ENCODE measurements around the gene TANC2. TPM values are rescaled to one million over a fixed set of nuclear protein-coding genes. Genes with fewer than 3 reads are reported as not detected.

Gene TANC2
- total RNA-seq, 2 donors from 2014 or later: 8.0 to 193 TPM

DNA sequence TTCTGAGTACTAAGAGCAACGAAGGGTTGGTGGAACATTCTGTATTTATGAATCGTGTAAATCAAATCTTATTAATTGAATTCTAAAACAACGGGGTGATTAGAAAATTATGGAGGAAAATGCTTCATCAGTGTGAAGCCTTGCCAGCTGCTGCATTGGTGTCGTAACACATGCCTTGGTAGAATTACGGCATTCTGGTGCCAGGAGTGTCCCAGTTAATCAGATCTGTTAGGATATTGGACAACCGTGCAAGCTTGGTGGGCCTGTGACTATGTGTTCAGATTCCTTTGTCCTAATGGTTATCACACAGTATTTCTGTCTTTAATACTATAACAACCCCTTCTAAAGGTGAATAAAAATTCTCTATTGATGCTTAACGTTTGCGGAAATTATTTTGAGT is 44.2 kb upstream of the TANC2 start:
- intact Hi-C loops (cut with DNase I): no loop called here
- Histone ChIP-seq H3K27me3 (replicated peaks; ENCODE audit: insufficient read depth) (no peaks in the 10 kb centered on the region), H3K36me3 (no peaks in the 10 kb centered on the region), H3K27ac (no peak overlapping the region), H3K9me3 (no peaks in the 10 kb centered on the region), H3K4me3 (no peak overlapping the region), H3K4me1 (replicated peaks) (no peaks in the 10 kb centered on the region)
- TF ChIP-seq, protein P1, sequence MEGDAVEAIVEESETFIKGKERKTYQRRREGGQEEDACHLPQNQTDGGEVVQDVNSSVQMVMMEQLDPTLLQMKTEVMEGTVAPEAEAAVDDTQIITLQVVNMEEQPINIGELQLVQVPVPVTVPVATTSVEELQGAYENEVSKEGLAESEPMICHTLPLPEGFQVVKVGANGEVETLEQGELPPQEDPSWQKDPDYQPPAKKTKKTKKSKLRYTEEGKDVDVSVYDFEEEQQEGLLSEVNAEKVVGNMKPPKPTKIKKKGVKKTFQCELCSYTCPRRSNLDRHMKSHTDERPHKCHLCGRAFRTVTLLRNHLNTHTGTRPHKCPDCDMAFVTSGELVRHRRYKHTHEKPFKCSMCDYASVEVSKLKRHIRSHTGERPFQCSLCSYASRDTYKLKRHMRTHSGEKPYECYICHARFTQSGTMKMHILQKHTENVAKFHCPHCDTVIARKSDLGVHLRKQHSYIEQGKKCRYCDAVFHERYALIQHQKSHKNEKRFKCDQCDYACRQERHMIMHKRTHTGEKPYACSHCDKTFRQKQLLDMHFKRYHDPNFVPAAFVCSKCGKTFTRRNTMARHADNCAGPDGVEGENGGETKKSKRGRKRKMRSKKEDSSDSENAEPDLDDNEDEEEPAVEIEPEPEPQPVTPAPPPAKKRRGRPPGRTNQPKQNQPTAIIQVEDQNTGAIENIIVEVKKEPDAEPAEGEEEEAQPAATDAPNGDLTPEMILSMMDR (IDR thresholded peaks at IDR 0.05): no peak
- TF ChIP-seq POLR2A (IDR thresholded peaks at IDR 0.05): no peak
- TF ChIP-seq POLR2AphosphoS5 (IDR thresholded peaks at IDR 0.05): no peak
- no peak for DNase-seq (ENCODE audit: low spot score)
- WGBS: 83% methylated on average over 8 of the region's 8 CpGs

DNA sequence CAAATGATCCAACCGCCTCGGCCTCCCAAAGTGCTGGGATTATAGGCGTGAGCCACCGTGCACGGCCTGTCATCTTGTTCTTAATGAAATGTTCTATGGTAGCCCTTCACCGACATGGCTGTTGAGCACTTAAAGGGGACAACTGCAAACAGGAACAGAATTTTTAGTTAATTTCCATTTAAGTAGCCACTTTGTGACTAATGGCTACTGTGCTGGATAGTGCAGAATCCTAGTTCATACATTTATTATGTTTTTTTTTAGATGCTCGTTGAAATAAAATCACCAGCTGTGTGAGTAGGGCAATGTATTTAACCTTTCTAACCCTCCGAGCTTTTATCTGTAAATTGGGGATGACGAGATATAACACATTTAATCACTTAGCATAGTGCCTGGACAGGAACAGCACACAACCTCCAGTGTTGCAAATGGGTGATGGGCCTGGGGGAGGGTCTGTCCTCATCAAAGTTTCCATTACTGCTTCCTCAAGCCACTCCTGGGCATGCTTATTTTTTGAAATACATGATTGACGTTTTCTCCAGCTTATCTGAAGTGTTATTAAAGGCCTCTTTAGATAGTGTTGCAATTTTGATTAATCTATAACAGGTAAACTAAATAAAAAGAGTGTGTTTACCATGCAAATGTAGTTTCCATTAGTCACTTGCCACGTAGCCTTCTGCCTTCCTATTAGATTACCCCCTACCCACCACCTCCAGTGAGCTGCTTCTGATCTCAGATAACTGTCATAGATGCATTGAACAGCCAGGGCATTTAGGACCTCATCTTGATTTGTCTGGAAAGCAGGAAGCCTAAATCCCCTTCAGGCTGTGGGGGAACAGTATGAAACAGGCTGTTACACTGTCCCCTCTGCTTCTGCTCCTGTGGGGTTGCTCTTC is 42.5 kb upstream of the TANC2 start:
- WGBS: 93% methylated on average over 11 of the region's 11 CpGs

DNA sequence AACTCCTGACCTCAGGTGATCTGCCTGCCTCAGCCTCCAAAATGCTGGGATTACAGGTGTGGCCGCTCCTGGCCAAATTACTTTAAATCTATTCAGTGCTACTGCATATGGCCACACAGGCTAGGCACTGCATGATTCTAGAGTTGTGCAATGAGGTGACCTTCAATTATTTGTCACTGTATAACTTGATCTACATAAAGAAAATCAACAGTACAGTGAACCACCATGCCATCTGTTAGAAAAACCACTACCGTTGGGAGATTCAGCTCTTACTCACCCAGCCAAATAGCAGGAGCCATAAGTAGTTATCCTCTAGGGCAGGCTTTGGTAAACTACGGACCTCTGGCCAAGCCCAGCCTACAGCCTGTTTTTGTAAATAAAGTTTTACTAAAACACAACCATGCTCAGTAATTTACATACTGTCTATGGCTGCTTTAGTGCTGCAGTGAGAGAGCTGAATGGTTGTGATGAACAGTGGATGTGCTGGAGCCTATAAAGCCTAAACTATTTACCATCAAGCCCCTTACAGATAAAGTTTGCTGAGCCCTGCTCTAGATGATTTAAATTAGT is 40.7 kb upstream of the TANC2 start:
- Histone ChIP-seq H3K4me1 (replicated peaks) (no peaks in the 10 kb centered on the region), H3K36me3 (no peaks in the 10 kb centered on the region), H3K27me3 (replicated peaks; ENCODE audit: insufficient read depth) (no peaks in the 10 kb centered on the region), H3K27ac (no peak overlapping the region), H3K4me3 (no peak overlapping the region), H3K9me3 (no peaks in the 10 kb centered on the region)
- WGBS: 88% methylated on average over 3 of the region's 3 CpGs
- TF ChIP-seq, protein P1 (IDR thresholded peaks at IDR 0.05): no peak
- TF ChIP-seq POLR2AphosphoS5 (IDR thresholded peaks at IDR 0.05) (no peak), POLR2A (IDR thresholded peaks at IDR 0.05) (no peak)
- DNase-seq (ENCODE audit: low spot score): no peak
- intact Hi-C loops (cut with DNase I): no loop called here

More for the DNA sequence above, 42.5 kb upstream of the TANC2 start:
- Histone ChIP-seq H3K36me3 (no peaks in the 10 kb centered on the region), H3K27me3 (replicated peaks; ENCODE audit: insufficient read depth) (no peaks in the 10 kb centered on the region), H3K9me3 (no peaks in the 10 kb centered on the region), H3K4me1 (replicated peaks) (no peaks in the 10 kb centered on the region), H3K4me3 (no peak overlapping the region), H3K27ac (no peak overlapping the region)
- TF ChIP-seq POLR2A (IDR thresholded peaks at IDR 0.05): no peak
- intact Hi-C loops (cut with DNase I): no loop called here
- DNase-seq (ENCODE audit: low spot score): no peak

DNA sequence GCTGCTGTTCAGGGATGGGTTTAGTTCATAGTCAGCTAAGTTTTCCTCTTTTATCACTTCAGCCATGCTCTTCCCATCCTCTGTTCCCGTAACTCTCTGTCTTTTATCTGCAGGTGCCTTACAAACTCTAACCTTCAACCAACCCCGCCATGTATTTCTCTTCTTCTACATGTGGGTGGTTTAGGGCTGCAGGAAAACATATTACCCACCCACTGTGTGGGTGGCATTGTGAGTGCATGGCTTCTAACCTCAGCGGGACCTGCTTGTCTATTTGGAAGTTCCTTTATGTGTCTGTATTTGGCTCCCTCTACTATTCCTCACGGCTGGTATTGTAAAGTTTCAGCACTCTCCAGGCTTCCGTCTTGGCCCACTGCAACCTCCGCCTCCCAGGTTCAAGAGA is 39.0 kb upstream of the TANC2 start:
- WGBS: 89% methylated on average over 6 of the region's 6 CpGs
- Histone ChIP-seq H3K4me3 (no peak overlapping the region), H3K9me3 (no peaks in the 10 kb centered on the region), H3K4me1 (replicated peaks) (no peaks in the 10 kb centered on the region), H3K27ac (no peak overlapping the region), H3K36me3 (no peaks in the 10 kb centered on the region), H3K27me3 (replicated peaks; ENCODE audit: insufficient read depth) (no peaks in the 10 kb centered on the region)
- intact Hi-C loops (cut with DNase I): no loop called here
- TF ChIP-seq, protein P1 (IDR thresholded peaks at IDR 0.05): no peak
- TF ChIP-seq POLR2AphosphoS5 (IDR thresholded peaks at IDR 0.05): no peak
- TF ChIP-seq POLR2A (IDR thresholded peaks at IDR 0.05): no peak
- DNase-seq (ENCODE audit: low spot score): no peak

DNA sequence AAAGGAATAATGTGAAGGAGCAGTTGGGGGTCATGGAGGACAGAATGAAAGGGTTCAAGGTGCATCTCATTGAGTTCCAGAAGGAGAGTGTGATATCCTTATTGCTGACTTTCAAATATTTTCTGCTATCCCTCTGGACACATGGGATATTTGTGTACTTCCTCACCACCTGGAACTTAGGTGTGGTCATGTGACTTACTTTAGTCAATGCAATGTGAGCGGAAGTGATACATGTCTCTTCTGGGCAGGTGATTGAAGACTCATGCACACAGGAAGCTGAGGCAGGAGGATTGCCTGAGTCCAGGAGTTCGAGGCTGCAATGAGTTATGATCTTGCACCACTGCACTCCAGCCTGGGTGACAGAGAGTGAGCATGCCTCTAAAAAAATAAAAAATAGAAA is 36.7 kb upstream of the TANC2 start:
- H3K4me1 ChIP-seq (replicated peaks): no peaks in the 10 kb centered on the region
- H3K27ac ChIP-seq: no peak overlapping the region
- H3K27me3 ChIP-seq (replicated peaks; ENCODE audit: insufficient read depth): no peaks in the 10 kb centered on the region
- 90% methylated on average over 2 of the region's 2 CpGs for WGBS
- H3K4me3 ChIP-seq: no peak overlapping the region
- no peak for DNase-seq (ENCODE audit: low spot score)
- TF ChIP-seq, protein P1 (IDR thresholded peaks at IDR 0.05): no peak
- TF ChIP-seq POLR2AphosphoS5 (IDR thresholded peaks at IDR 0.05) (no peak), POLR2A (IDR thresholded peaks at IDR 0.05) (no peak)
- no peaks in the 10 kb centered on the region for H3K36me3 ChIP-seq
- H3K9me3 ChIP-seq: no peaks in the 10 kb centered on the region
- intact Hi-C loops (cut with DNase I): no loop called here

Data from prostate gland (tissue), 2 donors.